A549 (cell line): ENCODE data around the gene TTC1. TPM values are rescaled to one million over a fixed set of nuclear protein-coding genes. Genes with fewer than 3 reads are reported as not detected.

Source experiments
- ATAC-seq, 2 experiments: fragments of 200-7000 bp in 1 of 2; fragments of >200 bp in 1 of 2; cut with Nextera tagmentation in 1 of 2; cut with Tn5 transposase in 1 of 2; 3 replicates each; pipeline versions ENCODE4 v1.8.0 to v1.9.1; 2018 to 2020; ENCODE audit warnings: mild to moderate bottlenecking in 1 of 2, moderate library complexity in 1 of 2
- CTCF ChIA-PET: fragments of 300-600 bp; sonication (Branson Sonifier 250); formaldehyde crosslinking; extraction: SDS; loops from one replicate; lab custom pipeline; 2021; ENCODE audit warnings: antibody characterized with exemption, inconsistent platforms; lab: Yijun Ruan, JAX
- POLR2A ChIA-PET: fragments of 350-600 bp; formaldehyde crosslinking; extraction: SDS; loops from one replicate; lab custom pipeline; 2021; ENCODE audit warnings: antibody characterized with exemption, inconsistent platforms; lab: Yijun Ruan, JAX
- DNase-seq, 2 experiments: peaks; one replicate each; pipeline versions ENCODE4 v3.0.0 to v3.0.0-alpha.2; 2011 to 2016; ENCODE audit warnings: low read depth in 1 of 2, low spot score in 1 of 2
- FAIRE-seq: peaks from 2 replicates; lab custom pipeline; 2011; peaks lifted over from hg19 to GRCh38; lab: Jason Lieb, UNC
- H3K27ac ChIP-seq, 2 experiments: fragments of >200 bp; sonication (Bioruptor Twin); formaldehyde crosslinking; 3 replicates each; pipeline ENCODE4 v1.5.1; 2016 to 2017
- H3K4me1 ChIP-seq: fragments of >200 bp; sonication (Bioruptor Twin); formaldehyde crosslinking; 3 replicates; pipeline ENCODE4 v1.6.1; 2016
- H3K4me2 ChIP-seq: fragments of >200 bp; sonication (Bioruptor Twin); formaldehyde crosslinking; 3 replicates; pipeline ENCODE4 v1.6.1; 2016
- H3K4me3 ChIP-seq: fragments of >200 bp; sonication (Bioruptor Twin); formaldehyde crosslinking; 3 replicates; pipeline ENCODE4 v1.5.1; 2016
- H3K9me3 ChIP-seq: fragments of >200 bp; sonication (Bioruptor Twin); formaldehyde crosslinking; 3 replicates; pipeline ENCODE4 v1.6.1; 2016
- BCL3 ChIP-seq: fragments of >200 bp; sonication (Bioruptor Twin); formaldehyde crosslinking; IDR thresholded peaks from 3 replicates; pipeline ENCODE4 v1.6.1; 2016
- CEBPB ChIP-seq, 2 experiments: fragments of >200 bp in 1 of 2; sonication (Bioruptor Twin) in 1 of 2; formaldehyde crosslinking in 1 of 2; IDR thresholded peaks; 2 replicates each; pipeline ENCODE4 v1.6.1; 2012 to 2016
- CHD2 ChIP-seq: fragments of 150-350 bp; IDR thresholded peaks from 2 replicates; pipeline ENCODE4 v1.6.1; 2014; ENCODE audit warnings: low read length; ENCODE audit not compliant: partially characterized antibody
- EHF ChIP-seq: fragments of 250-450 bp; sonication (Bioruptor Pico); IDR thresholded peaks from 2 replicates; pipeline ENCODE4 v1.5.0; 2020; ENCODE audit warnings: mild to moderate bottlenecking
- EHMT2 ChIP-seq: fragments of 200-600 bp; sonication (generic); IDR thresholded peaks from 2 replicates; pipeline ENCODE4 v1.6.1; 2016; ENCODE audit warnings: antibody characterized with exemption, low read depth, mild to moderate bottlenecking, moderate library complexity
- ESRRA ChIP-seq: fragments of 150-350 bp; IDR thresholded peaks from 2 replicates; pipeline ENCODE4 v1.6.1; 2014; ENCODE audit warnings: mild to moderate bottlenecking, low read length, borderline replicate concordance
- FOSB ChIP-seq: fragments of 250-450 bp; sonication (Bioruptor Pico); IDR thresholded peaks from 2 replicates; pipeline ENCODE4 v1.5.0; 2020; ENCODE audit warnings: mild to moderate bottlenecking, moderate library complexity
- FOSL2 ChIP-seq, 2 experiments: fragments of 450-650 bp in 1 of 2; fragments of >200 bp in 1 of 2; sonication (Bioruptor Twin) in 1 of 2; formaldehyde crosslinking; IDR thresholded peaks; 2 replicates each; pipeline versions ENCODE4 v1.5.0 to v1.6.1; 2016 to 2020; ENCODE audit warnings: mild to moderate bottlenecking in 1 of 2, moderate library complexity in 1 of 2
- FOXS1 ChIP-seq: fragments of 250-450 bp; sonication (Bioruptor Pico); IDR thresholded peaks from 2 replicates; pipeline ENCODE4 v1.5.0; 2020; ENCODE audit warnings: mild to moderate bottlenecking, moderate library complexity
- HDAC2 ChIP-seq: fragments of 200-600 bp; sonication (generic); IDR thresholded peaks from 2 replicates; pipeline ENCODE4 v1.6.1; 2016
- HEYL ChIP-seq: fragments of 250-450 bp; sonication (Bioruptor Pico); IDR thresholded peaks from 2 replicates; pipeline ENCODE4 v1.8.0; 2021; ENCODE audit warnings: mild to moderate bottlenecking, moderate library complexity
- HMGXB4 ChIP-seq: fragments of 250-450 bp; sonication (Bioruptor Pico); IDR thresholded peaks from 2 replicates; pipeline ENCODE4 v1.5.0; 2021; ENCODE audit warnings: mild to moderate bottlenecking, moderate library complexity, borderline replicate concordance
- HOXB5 ChIP-seq: fragments of 250-450 bp; sonication (Bioruptor Pico); IDR thresholded peaks from 2 replicates; pipeline ENCODE4 v1.5.0; 2020; ENCODE audit warnings: mild to moderate bottlenecking, moderate library complexity
- JUN ChIP-seq, 2 experiments: fragments of >200 bp; sonication (Bioruptor Twin); formaldehyde crosslinking; IDR thresholded peaks; 2 replicates in 1 of 2; 3 replicates in 1 of 2; pipeline ENCODE4 v1.6.1; 2016 to 2017
- KDM5A ChIP-seq: fragments of 200-600 bp; sonication (generic); IDR thresholded peaks from 2 replicates; pipeline ENCODE4 v1.6.1; 2016; ENCODE audit warnings: antibody characterized with exemption, mild to moderate bottlenecking
- MAX ChIP-seq: IDR thresholded peaks from 2 replicates; pipeline ENCODE4 v1.6.1; 2012
- NR3C1 ChIP-seq: fragments of >200 bp; sonication (Bioruptor Twin); formaldehyde crosslinking; IDR thresholded peaks from 3 replicates; pipeline ENCODE4 v1.6.1; 2017
- POLR2A ChIP-seq: IDR thresholded peaks from 2 replicates; pipeline ENCODE4 v1.6.1; 2012; ENCODE audit warnings: mild to moderate bottlenecking, low read length
- POLR2AphosphoS2 ChIP-seq: conservative IDR thresholded peaks from 2 replicates; pipeline ENCODE4 v1.6.1; 2012; ENCODE audit warnings: low read length, improper control_type of control experiment, inconsistent platforms
- RAD21 ChIP-seq, 2 experiments: fragments of >200 bp in 1 of 2; sonication (Bioruptor Twin) in 1 of 2; formaldehyde crosslinking in 1 of 2; IDR thresholded peaks in 1 of 2; conservative IDR thresholded peaks in 1 of 2; 2 replicates in 1 of 2; 3 replicates in 1 of 2; pipeline ENCODE4 v1.6.1; 2012 to 2018; ENCODE audit warnings: inconsistent platforms in 1 of 2
- RFX5 ChIP-seq: fragments of 450-650 bp; IDR thresholded peaks from 2 replicates; pipeline ENCODE4 v1.7.1; 2014; ENCODE audit warnings: antibody characterized with exemption, mild to moderate bottlenecking, moderate library complexity
- SREBF2 ChIP-seq: fragments of 450-650 bp; IDR thresholded peaks from 2 replicates; pipeline ENCODE4 v1.6.1; 2014; ENCODE audit warnings: mild to moderate bottlenecking, moderate library complexity
- TFCP2L1 ChIP-seq: fragments of 250-450 bp; sonication (Bioruptor Pico); IDR thresholded peaks from 2 replicates; pipeline ENCODE4 v1.5.0; 2021; ENCODE audit warnings: mild to moderate bottlenecking
- TP53 ChIP-seq: fragments of 250-450 bp; sonication (Bioruptor Pico); IDR thresholded peaks from 2 replicates; pipeline ENCODE4 v1.5.0; 2021; ENCODE audit warnings: mild to moderate bottlenecking, moderate library complexity
- USF2 ChIP-seq: fragments of 450-650 bp; IDR thresholded peaks from 2 replicates; pipeline ENCODE4 v1.6.1; 2014; ENCODE audit warnings: antibody characterized with exemption
- ZC3H11A ChIP-seq: fragments of 450-650 bp; IDR thresholded peaks from 2 replicates; pipeline ENCODE4 v1.6.1; 2014; ENCODE audit warnings: antibody characterized with exemption, mild to moderate bottlenecking
- ZFP36 ChIP-seq: fragments of 450-650 bp; IDR thresholded peaks from 2 replicates; pipeline ENCODE4 v1.6.1; 2014; ENCODE audit warnings: borderline replicate concordance; ENCODE audit not compliant: partially characterized antibody
- ZSCAN20 ChIP-seq: fragments of 250-450 bp; sonication (Bioruptor Pico); IDR thresholded peaks from 2 replicates; pipeline ENCODE4 v1.8.0; 2022; ENCODE audit warnings: mild to moderate bottlenecking, moderate library complexity
- WGBS: methylation state at CpG from one replicate; pipeline ENCODE4 v1.1.6; 2017; ENCODE audit errors: missing lambda C conversion rate; 5-methylcytosine and 5-hydroxymethylcytosine counted together
- polyA minus RNA-seq: library from RNA; depleted of rRNA, polyadenylated mRNA; stranded (reverse); fragments of >200 nt; gene quantifications from 2 replicates; pipeline ENCODE4 v1.2.3, GENCODE V29; 2011; rRNA and poly(A)+ RNA removed
- polyA plus RNA-seq, 4 experiments: library from polyadenylated mRNA; depleted of rRNA in 3 of 4; stranded (reverse); fragments of >200 nt; fragmentation: RNase III in 1 of 4; extraction: RNeasy Plus Mini Kit Qiagen cat#74134 plus additional on column Dnase treatment in 1 of 4; gene quantifications; 2 replicates in 3 of 4; 3 replicates in 1 of 4; pipeline ENCODE4 v1.2.3, GENCODE V29; 2011 to 2017
- TF ChIP-seq, protein P1 (sequence below): fragments of 250-450 bp; sonication (Bioruptor Pico); IDR thresholded peaks from 2 replicates; pipeline ENCODE4 v1.5.0; 2020; ENCODE audit warnings: low read depth, mild to moderate bottlenecking, moderate library complexity
- TF ChIP-seq, protein P2 (sequence below): IDR thresholded peaks from 2 replicates; pipeline ENCODE4 v1.6.1; 2012
- TF ChIP-seq, protein P3 (sequence below): fragments of >200 bp; sonication (Bioruptor Twin); formaldehyde crosslinking; IDR thresholded peaks from 2 replicates; pipeline ENCODE4 v1.6.1; 2016
- TF ChIP-seq, protein P4 (sequence below): fragments of >200 bp; sonication (Bioruptor Twin); formaldehyde crosslinking; IDR thresholded peaks from 3 replicates; pipeline ENCODE4 v1.5.1; 2016

Gene TTC1
- polyA plus RNA-seq (2011; rRNA removed): 48.6 and 64.9 TPM in 2 replicates
- polyA plus RNA-seq (2012; cell fraction: cytosol; rRNA removed): 27.3 and 29.1 TPM in 2 replicates
- 10.4 and 19.2 TPM in 2 replicates for polyA plus RNA-seq (2012; cell fraction: nucleus; rRNA removed)
- polyA plus RNA-seq (2017; fragmentation: RNase III; extraction: RNeasy Plus Mini Kit Qiagen cat#74134 plus additional on column Dnase treatment): 77.8 to 79.7 TPM (median 78.1 TPM) in 3 replicates
- 23.3 and 24.6 TPM in 2 replicates for polyA minus RNA-seq

DNA sequence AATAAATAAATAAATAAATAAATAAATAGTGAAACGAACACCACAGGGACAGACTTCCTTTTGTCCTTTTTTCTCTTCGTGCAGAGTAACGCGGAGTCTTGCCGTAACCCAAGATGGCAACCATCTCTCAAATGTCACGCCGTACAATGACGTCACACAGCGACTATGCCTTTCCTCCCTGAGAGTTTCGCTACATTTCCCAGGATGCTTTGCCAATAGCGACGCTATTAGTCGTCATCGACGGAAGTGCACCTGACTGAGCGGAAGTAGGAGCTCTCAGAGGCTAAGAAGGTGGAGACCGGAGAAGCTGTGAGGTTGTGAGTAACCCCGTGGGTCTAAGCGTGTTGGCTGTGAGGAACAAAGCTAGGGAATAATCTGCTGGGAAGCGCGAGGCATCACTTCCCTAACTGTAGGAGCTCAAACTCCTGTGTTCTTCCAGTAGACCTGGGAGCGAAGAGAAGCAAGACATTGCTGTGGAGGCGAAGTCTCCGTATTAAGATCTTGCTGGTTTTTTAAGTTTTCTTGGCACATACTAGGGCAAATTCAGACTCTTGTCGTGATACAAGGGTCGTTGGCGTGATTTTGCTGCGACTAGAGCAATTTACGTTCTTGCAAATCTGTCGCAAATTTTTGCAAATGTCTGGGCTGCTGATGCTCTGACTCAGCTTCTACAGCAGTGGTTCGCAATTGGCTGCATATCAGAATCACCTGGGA, at the start of gene TTC1:
TSS of gene TTC1 (plus strand) at position 263 of the 714 bp plus-strand sequence. CDS start 1,390 bp downstream, outside the sequence.
- ATAC-seq (peak; percentile 99), DNase-seq (peak; percentile 94 to 99), FAIRE-seq (peak; percentile 100)
- Histone ChIP-seq H3K4me2 (peak within 1 kb of the TSS; percentile 94), H3K4me3 (peak within 1 kb of the TSS; percentile 94), H3K9me3 (no peaks in the 10 kb centered on the region), H3K27ac (peak within 1 kb of the TSS; percentile 85 to 90), H3K4me1 (peaks cover 18% of the 10 kb centered on the region)
- POLR2A ChIA-PET: interaction anchor here (0.6 to 1.6 kb wide), 4 partner anchors 13 to 110 kb away, joined by 3 to 4 read pairs (median 4); partner anchors contain the start of gene PWWP2A
- WGBS: under 1% methylated on average over 31 of the region's 31 CpGs
- CTCF ChIA-PET: interaction anchor here (0.6 to 3.9 kb wide), 4 partner anchors 8 to 191 kb away, joined by 3 to 33 read pairs (median 3); no protein-coding TSS in a partner anchor
- TF ChIP-seq FOSB (no peak), POLR2AphosphoS2 (no peak), USF2 (peak; percentile 15; the same call in 1 of the 2 replicates), NR3C1 (no peak), TFCP2L1 (CRISPR knock-in tag) (no peak), ZC3H11A (peak; percentile 100), SREBF2 (no peak), CEBPB (IDR thresholded peaks at IDR 0.05) (no peak; a peak in 1 of 4 replicates), ZSCAN20 (CRISPR knock-in tag) (no peak), POLR2A (peak; percentile 83), KDM5A (peak; percentile 48; the same call in 1 of the 2 replicates), ZFP36 (no peak), JUN (IDR thresholded peaks at IDR 0.05) (peak; percentile 41 to 78; a peak in 4 of 5 replicates), TP53 (CRISPR knock-in tag) (no peak), HMGXB4 (no peak), HEYL (no peak), EHMT2 (no peak), MAX (0 out of 2 replicates have a peak, but pooled peaks have one; percentile 19), HOXB5 (no peak), FOXS1 (CRISPR knock-in tag) (no peak), RAD21 (conservative IDR thresholded peaks at IDR 0.05 in 1 of 2, IDR thresholded peaks at IDR 0.05 in 1 of 2) (no peak), FOSL2 (IDR thresholded peaks at IDR 0.05) (no peak), FOSL2 (CRISPR knock-in tag; IDR thresholded peaks at IDR 0.05) (peak; percentile 81), CHD2 (no peak), HDAC2 (no peak), ESRRA (no peak), BCL3 (peak; percentile 71; the same call in 2 of the 3 replicates), RFX5 (peak; percentile 46; the same call in 1 of the 2 replicates), EHF (CRISPR knock-in tag) (no peak)
- TF ChIP-seq, protein P1, sequence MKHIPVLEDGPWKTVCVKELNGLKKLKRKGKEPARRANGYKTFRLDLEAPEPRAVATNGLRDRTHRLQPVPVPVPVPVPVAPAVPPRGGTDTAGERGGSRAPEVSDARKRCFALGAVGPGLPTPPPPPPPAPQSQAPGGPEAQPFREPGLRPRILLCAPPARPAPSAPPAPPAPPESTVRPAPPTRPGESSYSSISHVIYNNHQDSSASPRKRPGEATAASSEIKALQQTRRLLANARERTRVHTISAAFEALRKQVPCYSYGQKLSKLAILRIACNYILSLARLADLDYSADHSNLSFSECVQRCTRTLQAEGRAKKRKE (CRISPR knock-in tag): no peak
- TF ChIP-seq, protein P2, sequence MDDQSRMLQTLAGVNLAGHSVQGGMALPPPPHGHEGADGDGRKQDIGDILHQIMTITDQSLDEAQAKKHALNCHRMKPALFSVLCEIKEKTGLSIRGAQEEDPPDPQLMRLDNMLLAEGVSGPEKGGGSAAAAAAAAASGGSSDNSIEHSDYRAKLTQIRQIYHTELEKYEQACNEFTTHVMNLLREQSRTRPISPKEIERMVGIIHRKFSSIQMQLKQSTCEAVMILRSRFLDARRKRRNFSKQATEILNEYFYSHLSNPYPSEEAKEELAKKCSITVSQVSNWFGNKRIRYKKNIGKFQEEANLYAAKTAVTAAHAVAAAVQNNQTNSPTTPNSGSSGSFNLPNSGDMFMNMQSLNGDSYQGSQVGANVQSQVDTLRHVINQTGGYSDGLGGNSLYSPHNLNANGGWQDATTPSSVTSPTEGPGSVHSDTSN: no peak
- TF ChIP-seq, protein P3, sequence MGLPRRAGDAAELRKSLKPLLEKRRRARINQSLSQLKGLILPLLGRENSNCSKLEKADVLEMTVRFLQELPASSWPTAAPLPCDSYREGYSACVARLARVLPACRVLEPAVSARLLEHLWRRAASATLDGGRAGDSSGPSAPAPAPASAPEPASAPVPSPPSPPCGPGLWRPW: no peak
- TF ChIP-seq, protein P4, sequence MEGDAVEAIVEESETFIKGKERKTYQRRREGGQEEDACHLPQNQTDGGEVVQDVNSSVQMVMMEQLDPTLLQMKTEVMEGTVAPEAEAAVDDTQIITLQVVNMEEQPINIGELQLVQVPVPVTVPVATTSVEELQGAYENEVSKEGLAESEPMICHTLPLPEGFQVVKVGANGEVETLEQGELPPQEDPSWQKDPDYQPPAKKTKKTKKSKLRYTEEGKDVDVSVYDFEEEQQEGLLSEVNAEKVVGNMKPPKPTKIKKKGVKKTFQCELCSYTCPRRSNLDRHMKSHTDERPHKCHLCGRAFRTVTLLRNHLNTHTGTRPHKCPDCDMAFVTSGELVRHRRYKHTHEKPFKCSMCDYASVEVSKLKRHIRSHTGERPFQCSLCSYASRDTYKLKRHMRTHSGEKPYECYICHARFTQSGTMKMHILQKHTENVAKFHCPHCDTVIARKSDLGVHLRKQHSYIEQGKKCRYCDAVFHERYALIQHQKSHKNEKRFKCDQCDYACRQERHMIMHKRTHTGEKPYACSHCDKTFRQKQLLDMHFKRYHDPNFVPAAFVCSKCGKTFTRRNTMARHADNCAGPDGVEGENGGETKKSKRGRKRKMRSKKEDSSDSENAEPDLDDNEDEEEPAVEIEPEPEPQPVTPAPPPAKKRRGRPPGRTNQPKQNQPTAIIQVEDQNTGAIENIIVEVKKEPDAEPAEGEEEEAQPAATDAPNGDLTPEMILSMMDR: no peak
